Tibial nerve (tissue), 4 donors: Measurements from ENCODE around the gene P2RX6. TPM values are rescaled to one million over a fixed set of nuclear protein-coding genes. Genes with fewer than 3 reads are reported as not detected.

Source experiments
- DNase-seq, 2 donors: peaks; one replicate each; pipeline ENCODE4 v3.0.0-alpha.2; 2019; ENCODE audit warnings: low spot score in 2 of 2
- H3K27ac ChIP-seq, 4 donors: fragments of 200-600 bp; sonication (generic) in 3 of 4; one replicate each; pipeline ENCODE4 v1.5.1; 2017 to 2019; ENCODE audit warnings: mild to moderate bottlenecking in 1 of 4
- H3K27me3 ChIP-seq, 2 donors: fragments of 200-600 bp; sonication (generic) in 1 of 2; one replicate each; pipeline versions ENCODE4 v1.5.1 to v1.6.0; 2017 to 2019
- H3K36me3 ChIP-seq, 3 donors: fragments of 200-600 bp; sonication (generic); one replicate each; pipeline ENCODE4 v1.5.1; 2018 to 2019
- H3K4me1 ChIP-seq, 4 donors: fragments of 200-600 bp; sonication (generic) in 3 of 4; one replicate each; pipeline ENCODE4 v1.5.1; 2017 to 2019
- H3K4me3 ChIP-seq, 4 donors: fragments of 200-600 bp; sonication (generic) in 3 of 4; one replicate each; pipeline ENCODE4 v1.5.1; 2017 to 2019; ENCODE audit warnings: mild to moderate bottlenecking in 1 of 4, moderate library complexity in 1 of 4
- H3K9me3 ChIP-seq, 4 donors: fragments of 200-600 bp; sonication (generic) in 3 of 4; one replicate each; pipeline ENCODE4 v1.5.1; 2017 to 2019
- CTCF ChIP-seq, 5 experiments: fragments of 200-600 bp in 3 of 5; fragments of 450-650 bp in 2 of 5; sonication (generic) in 3 of 5; IDR thresholded peaks; one replicate each; pipeline ENCODE4 v1.5.1; 2016 to 2019; ENCODE audit warnings: antibody characterized with exemption in 5 of 5, mild to moderate bottlenecking in 3 of 5, moderate library complexity in 2 of 5
- EP300 ChIP-seq, 2 donors: sonication (generic); formaldehyde crosslinking; IDR thresholded peaks; one replicate each; pipeline ENCODE4 v1.6.1; 2017; ENCODE audit warnings: antibody characterized with exemption in 2 of 2, mild to moderate bottlenecking in 1 of 2
- POLR2A ChIP-seq, 2 donors: fragments of 450-650 bp; IDR thresholded peaks; one replicate each; pipeline ENCODE4 v1.6.1; 2017; ENCODE audit warnings: antibody characterized with exemption in 2 of 2, mild to moderate bottlenecking in 2 of 2, moderate library complexity in 2 of 2
- WGBS, 2 donors: methylation state at CpG; one replicate each; pipeline ENCODE4 v1.1.5; 2018; 5-methylcytosine and 5-hydroxymethylcytosine counted together
- total RNA-seq, 4 donors: library from RNA; depleted of rRNA; stranded (reverse); fragments of >200 nt; gene quantifications; one replicate each; pipeline ENCODE4 v1.1.0, GENCODE V29; 2016

The P2RX6 gene
- total RNA-seq, 4 donors from 2014 or later, result 0.63 to 3.3 (median 0.78) TPM

- Histone ChIP-seq H3K27me3 (no peaks in the 10 kb centered on the region), H3K27ac (no peak overlapping the region), H3K4me1 (peaks cover 0 to 27% (median 14%) of the 10 kb centered on the region in 4 donors), H3K9me3 (peaks cover 0 to 12% (median 0%) of the 10 kb centered on the region in 4 donors), H3K4me3 (no peak overlapping the region), H3K36me3 (no peaks in the 10 kb centered on the region)
- TF ChIP-seq EP300 (IDR thresholded peaks at IDR 0.05) (no peak), CTCF (IDR thresholded peaks at IDR 0.05) (no peak)
- 85 to 94% methylated on average over 15 of the region's 17 CpGs for WGBS, 2 donors
- DNase-seq, result no peak
Measured at GRCh38 chr22:20977516-20978170, 37.3 kb upstream of the P2RX6 start.

GRCh38 chr22:20978419-20978818 lies 36.5 kb upstream of the P2RX6 start:
- 81 to 86% methylated on average over 2 of the region's 2 CpGs for WGBS, 2 donors
- no peak for DNase-seq
- TF ChIP-seq CTCF (IDR thresholded peaks at IDR 0.05) (no peak), EP300 (IDR thresholded peaks at IDR 0.05) (no peak), POLR2A (IDR thresholded peaks at IDR 0.05) (no peak)

GRCh38 chr22:20979243-20979809 lies 35.6 kb upstream of the P2RX6 start:
- H3K4me1 ChIP-seq, result peaks cover 0 to 43% (median 24%) of the 10 kb centered on the region in 4 donors
- no peaks in the 10 kb centered on the region for H3K27me3 ChIP-seq
- peaks cover 0 to 12% (median 0%) of the 10 kb centered on the region in 4 donors for H3K9me3 ChIP-seq
- H3K4me3 ChIP-seq, result peak overlapping the region in 3 of 4 donors; percentile 7 to 42 (median 21)
- peak overlapping the region in 2 of 4 donors; percentile 50 to 65 for H3K27ac ChIP-seq
- 9 to 15% methylated on average over 33 to 36 of the region's 39 CpGs for WGBS, 2 donors
- DNase-seq, result no peak
- peaks cover 0 to 6% (median 0%) of the 10 kb centered on the region in 3 donors for H3K36me3 ChIP-seq
- TF ChIP-seq EP300 (IDR thresholded peaks at IDR 0.05) (peak in 1 of 2 donors; percentile 24), POLR2A (IDR thresholded peaks at IDR 0.05) (peak in 1 of 2 donors; percentile 35), CTCF (IDR thresholded peaks at IDR 0.05) (no peak)

More at GRCh38 chr22:20978419-20978818, 36.5 kb upstream of the P2RX6 start:
- Histone ChIP-seq H3K27ac (no peak overlapping the region), H3K27me3 (no peaks in the 10 kb centered on the region), H3K9me3 (peaks cover 0 to 12% (median 0%) of the 10 kb centered on the region in 4 donors), H3K4me1 (peaks cover 0 to 34% (median 21%) of the 10 kb centered on the region in 4 donors), H3K36me3 (no peaks in the 10 kb centered on the region), H3K4me3 (no peak overlapping the region)

GRCh38 chr22:20979940-20980453 lies 35.0 kb upstream of the P2RX6 start:
- no peaks in the 10 kb centered on the region for H3K27me3 ChIP-seq
- peaks cover 0 to 48% (median 24%) of the 10 kb centered on the region in 4 donors for H3K4me1 ChIP-seq
- TF ChIP-seq EP300 (IDR thresholded peaks at IDR 0.05) (no peak), POLR2A (IDR thresholded peaks at IDR 0.05) (no peak), CTCF (IDR thresholded peaks at IDR 0.05) (no peak)
- H3K27ac ChIP-seq, result peak overlapping the region in 2 of 4 donors; percentile 50 to 65
- H3K9me3 ChIP-seq, result peaks cover 0 to 12% (median 0%) of the 10 kb centered on the region in 4 donors
- DNase-seq, result no peak
- 28 to 37% methylated on average over 9 to 12 of the region's 13 CpGs for WGBS, 2 donors
- peak overlapping the region in 3 of 4 donors; percentile 7 to 42 (median 21) for H3K4me3 ChIP-seq
- peaks cover 0 to 11% (median 0%) of the 10 kb centered on the region in 3 donors for H3K36me3 ChIP-seq

GRCh38 chr22:20980523-20980922 lies 34.4 kb upstream of the P2RX6 start:
- H3K27ac ChIP-seq, result no peak overlapping the region
- no peak for DNase-seq

More at GRCh38 chr22:20980523-20980922, 34.4 kb upstream of the P2RX6 start:
- Histone ChIP-seq H3K27me3 (no peaks in the 10 kb centered on the region), H3K4me3 (no peak overlapping the region), H3K9me3 (peaks cover 0 to 12% (median 0%) of the 10 kb centered on the region in 4 donors), H3K36me3 (peaks cover 0 to 17% (median 0%) of the 10 kb centered on the region in 3 donors), H3K4me1 (peaks cover 0 to 50% (median 24%) of the 10 kb centered on the region in 4 donors)
- TF ChIP-seq EP300 (IDR thresholded peaks at IDR 0.05) (no peak), POLR2A (IDR thresholded peaks at IDR 0.05) (no peak), CTCF (IDR thresholded peaks at IDR 0.05) (no peak)
- WGBS, 2 donors, result 80 to 83% methylated on average over 4 of the region's 4 CpGs
